Right lobe of liver (tissue), 4 donors: ENCODE measurements around the gene SPON1.

Experiments used
- POLR2A ChIP-seq: fragments of 450-650 bp; IDR thresholded peaks from one replicate; pipeline ENCODE4 v1.6.1; 2017; ENCODE audit warnings: antibody characterized with exemption, mild to moderate bottlenecking
- TF ChIP-seq, protein P1 (sequence below), 4 donors: fragments of 200-600 bp in 3 of 4; fragments of 450-650 bp in 1 of 4; IDR thresholded peaks; one replicate each; pipeline versions ENCODE4 v1.5.1 to v1.8.0; 2016 to 2022; ENCODE audit warnings: antibody characterized with exemption in 4 of 4, mild to moderate bottlenecking in 2 of 4
- donor health status: DM: no; HTN: no; CAD: no.
- donor health status: DM: no; HTN: no; CAD: no.
- donor health status: DM: no; HTN: yes; CAD: no.

DNA sequence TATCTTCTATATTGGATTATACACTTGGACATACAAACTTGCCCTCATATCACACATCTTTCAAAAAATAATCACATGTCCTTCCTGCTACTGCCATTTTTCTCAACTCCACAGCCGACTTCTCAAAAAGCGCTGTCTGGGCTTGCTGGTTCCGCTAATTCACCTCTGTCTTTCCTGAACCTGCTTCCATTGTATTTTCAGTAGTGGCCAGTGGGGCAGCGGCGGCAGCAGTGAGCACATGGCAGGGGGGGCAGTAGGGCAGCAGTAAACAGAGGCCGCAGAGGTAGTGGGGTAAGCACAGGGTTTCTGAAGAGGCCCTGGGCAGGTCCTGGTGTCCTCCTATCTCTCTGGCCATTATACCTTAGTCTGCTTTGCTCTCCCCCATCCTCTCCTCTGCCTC, 270.1 kb downstream of the SPON1 start:
- TF ChIP-seq POLR2A, result no peak
- TF ChIP-seq, protein P1, sequence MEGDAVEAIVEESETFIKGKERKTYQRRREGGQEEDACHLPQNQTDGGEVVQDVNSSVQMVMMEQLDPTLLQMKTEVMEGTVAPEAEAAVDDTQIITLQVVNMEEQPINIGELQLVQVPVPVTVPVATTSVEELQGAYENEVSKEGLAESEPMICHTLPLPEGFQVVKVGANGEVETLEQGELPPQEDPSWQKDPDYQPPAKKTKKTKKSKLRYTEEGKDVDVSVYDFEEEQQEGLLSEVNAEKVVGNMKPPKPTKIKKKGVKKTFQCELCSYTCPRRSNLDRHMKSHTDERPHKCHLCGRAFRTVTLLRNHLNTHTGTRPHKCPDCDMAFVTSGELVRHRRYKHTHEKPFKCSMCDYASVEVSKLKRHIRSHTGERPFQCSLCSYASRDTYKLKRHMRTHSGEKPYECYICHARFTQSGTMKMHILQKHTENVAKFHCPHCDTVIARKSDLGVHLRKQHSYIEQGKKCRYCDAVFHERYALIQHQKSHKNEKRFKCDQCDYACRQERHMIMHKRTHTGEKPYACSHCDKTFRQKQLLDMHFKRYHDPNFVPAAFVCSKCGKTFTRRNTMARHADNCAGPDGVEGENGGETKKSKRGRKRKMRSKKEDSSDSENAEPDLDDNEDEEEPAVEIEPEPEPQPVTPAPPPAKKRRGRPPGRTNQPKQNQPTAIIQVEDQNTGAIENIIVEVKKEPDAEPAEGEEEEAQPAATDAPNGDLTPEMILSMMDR (IDR thresholded peaks at IDR 0.05), result peak in 2 of 4 donors; percentile 25 to 31
